Suprapubic skin (tissue), 4 donors: ENCODE measurements around the gene TRIM65. TPM values are rescaled to one million over a fixed set of nuclear protein-coding genes. Genes with fewer than 3 reads are reported as not detected.

Source experiments
- DNase-seq, 2 donors: peaks; one replicate each; pipeline ENCODE4 v3.0.0-alpha.2; 2019; ENCODE audit warnings: low spot score in 2 of 2
- H3K27ac ChIP-seq: fragments of 200-600 bp; sonication (generic); one replicate; pipeline ENCODE4 v1.5.1; 2019
- H3K27me3 ChIP-seq: fragments of 200-600 bp; sonication (generic); one replicate; pipeline ENCODE4 v1.5.1; 2019
- H3K36me3 ChIP-seq: fragments of 200-600 bp; sonication (generic); one replicate; pipeline ENCODE4 v1.5.1; 2019
- H3K4me1 ChIP-seq: fragments of 200-600 bp; sonication (generic); one replicate; pipeline ENCODE4 v1.5.1; 2019
- H3K4me3 ChIP-seq: fragments of 200-600 bp; sonication (generic); one replicate; pipeline ENCODE4 v1.5.1; 2019; ENCODE audit warnings: mild to moderate bottlenecking
- H3K9me3 ChIP-seq: fragments of 200-600 bp; sonication (generic); one replicate; pipeline ENCODE4 v1.5.1; 2019
- CTCF ChIP-seq, 2 donors: fragments of 200-600 bp in 1 of 2; fragments of 450-650 bp in 1 of 2; sonication (generic) in 1 of 2; IDR thresholded peaks; one replicate each; pipeline ENCODE4 v1.5.1; 2016 to 2019; ENCODE audit warnings: antibody characterized with exemption in 2 of 2, mild to moderate bottlenecking in 1 of 2, moderate library complexity in 1 of 2
- EP300 ChIP-seq: sonication (generic); formaldehyde crosslinking; IDR thresholded peaks from one replicate; pipeline ENCODE4 v1.6.1; 2017; ENCODE audit warnings: antibody characterized with exemption
- POLR2A ChIP-seq, 2 donors: fragments of 450-650 bp; IDR thresholded peaks; one replicate each; pipeline ENCODE4 v1.6.1; 2017; ENCODE audit warnings: antibody characterized with exemption in 2 of 2, mild to moderate bottlenecking in 2 of 2, moderate library complexity in 2 of 2
- POLR2AphosphoS5 ChIP-seq, 3 donors: sonication (generic); formaldehyde crosslinking; IDR thresholded peaks; one replicate each; pipeline ENCODE4 v1.6.1; 2017; ENCODE audit warnings: antibody characterized with exemption in 3 of 3
- WGBS: methylation state at CpG from one replicate; pipeline ENCODE4 v1.1.5; 2018; 5-methylcytosine and 5-hydroxymethylcytosine counted together
- total RNA-seq, 4 donors: library from RNA; depleted of rRNA; stranded (reverse); fragments of >200 nt; gene quantifications; one replicate each; pipeline ENCODE4 v1.1.0, GENCODE V29; 2016

TRIM65 gene
- total RNA-seq, 4 donors from 2014 or later, result 22.5 to 44.6 (median 32.1) TPM

DNA sequence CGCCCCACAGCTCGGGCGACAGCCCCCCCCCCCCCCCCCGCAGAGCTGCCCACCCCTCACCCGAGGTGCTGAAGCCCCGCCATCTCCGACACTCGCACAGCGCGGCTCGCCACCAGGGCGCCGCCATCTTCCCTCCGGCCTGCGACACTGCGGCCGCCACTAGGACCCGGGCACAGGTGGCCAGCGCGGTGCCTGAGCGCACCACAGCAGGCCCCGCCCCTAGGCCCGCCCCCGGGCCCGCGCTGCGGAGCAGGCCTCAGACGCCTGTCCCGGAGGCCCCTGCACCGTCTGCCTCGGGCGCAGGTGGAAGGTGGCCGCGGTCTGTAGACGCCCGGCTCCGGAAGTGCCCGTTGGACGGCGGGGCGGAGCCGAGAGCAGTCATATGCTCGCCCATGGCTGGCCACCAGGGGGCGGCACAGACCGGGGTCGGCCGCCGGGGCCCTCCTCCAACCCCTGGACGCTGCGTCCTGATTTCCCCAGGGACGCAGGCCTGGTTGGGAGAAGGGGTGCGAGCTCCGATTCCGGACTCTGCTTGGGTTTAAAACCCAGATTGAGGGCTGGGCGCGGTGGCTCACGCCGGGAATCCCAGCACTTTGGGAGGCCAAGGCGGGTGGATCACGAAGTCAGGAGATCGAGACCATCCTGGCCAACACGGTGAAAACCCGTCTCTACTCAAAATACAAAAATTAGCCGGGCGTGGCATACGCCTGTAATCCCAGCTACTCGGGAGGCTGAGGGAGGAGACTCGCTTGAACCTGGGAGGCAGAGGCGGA is 8.2 kb upstream of the TRIM65 start, which contains the start of gene MRPL38:
TSS of gene MRPL38 (minus strand) at position 136 of the 773 bp plus-strand sequence. CDS start at position 127, 9 bp downstream.
- Histone ChIP-seq H3K36me3 (peaks cover 24% of the 10 kb centered on the region), H3K4me1 (peaks cover 43% of the 10 kb centered on the region), H3K27me3 (no peaks in the 10 kb centered on the region), H3K27ac (peak within 1 kb of the TSS; percentile 92), H3K9me3 (no peaks in the 10 kb centered on the region), H3K4me3 (peak within 1 kb of the TSS; percentile 90)
- DNase-seq, result peak; percentile 94 to 95
- 4% methylated on average over 18 of the region's 69 CpGs for WGBS
- TF ChIP-seq POLR2A (IDR thresholded peaks at IDR 0.05) (peak in 1 of 2 donors; percentile 41), EP300 (no peak), CTCF (IDR thresholded peaks at IDR 0.05) (peak; percentile 96 to 97), POLR2AphosphoS5 (IDR thresholded peaks at IDR 0.05) (peak in 2 of 3 donors; percentile 76 to 91)

DNA sequence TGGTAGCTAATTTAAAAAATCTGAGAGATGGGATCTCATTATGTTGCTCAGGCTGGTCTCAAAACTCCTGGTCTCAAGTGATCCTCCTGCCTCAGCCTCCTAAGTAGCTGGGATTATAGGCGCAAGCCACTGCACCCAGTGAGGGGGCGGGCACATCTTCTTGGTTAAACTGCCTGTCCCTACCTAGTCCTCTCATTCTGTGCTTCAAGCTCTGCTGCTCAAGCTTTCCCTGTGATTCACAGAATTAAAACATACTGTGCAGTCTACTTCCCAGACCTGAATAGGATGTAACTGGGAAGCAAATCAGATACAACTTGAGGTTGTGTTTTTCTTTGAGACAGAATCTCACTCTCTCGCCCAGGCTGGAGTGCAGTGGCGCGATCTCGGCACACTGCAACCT is 5.7 kb upstream of the TRIM65 start:
- peaks cover 45% of the 10 kb centered on the region for H3K36me3 ChIP-seq
- peaks cover 34% of the 10 kb centered on the region for H3K4me1 ChIP-seq
- no peak for TF ChIP-seq EP300
- TF ChIP-seq POLR2A (IDR thresholded peaks at IDR 0.05), result no peak
- TF ChIP-seq CTCF (IDR thresholded peaks at IDR 0.05), result no peak
- no peak for TF ChIP-seq POLR2AphosphoS5 (IDR thresholded peaks at IDR 0.05)
- H3K9me3 ChIP-seq, result no peaks in the 10 kb centered on the region
- 95% methylated on average over 6 of the region's 6 CpGs for WGBS
- DNase-seq, result no peak
- H3K27me3 ChIP-seq, result no peaks in the 10 kb centered on the region
- H3K27ac ChIP-seq, result no peak overlapping the region
- no peak overlapping the region for H3K4me3 ChIP-seq

- Histone ChIP-seq H3K4me3 (no peak overlapping the region), H3K27ac (no peak overlapping the region), H3K27me3 (no peaks in the 10 kb centered on the region), H3K36me3 (peaks cover 45% of the 10 kb centered on the region), H3K4me1 (peaks cover 36% of the 10 kb centered on the region), H3K9me3 (no peaks in the 10 kb centered on the region)
- no peak for DNase-seq
- WGBS, result 87% methylated on average over 17 of the region's 18 CpGs
- TF ChIP-seq POLR2A (IDR thresholded peaks at IDR 0.05) (no peak), EP300 (no peak), CTCF (IDR thresholded peaks at IDR 0.05) (no peak)
Measured at GRCh38 chr17:75901727-75902126, 5.0 kb upstream of the TRIM65 start.

- H3K4me3 ChIP-seq, result no peak overlapping the region
- 78% methylated on average over 10 of the region's 13 CpGs for WGBS
- peaks cover 45% of the 10 kb centered on the region for H3K36me3 ChIP-seq
- no peak overlapping the region for H3K27ac ChIP-seq
- TF ChIP-seq EP300 (no peak), POLR2AphosphoS5 (IDR thresholded peaks at IDR 0.05) (no peak), POLR2A (IDR thresholded peaks at IDR 0.05) (no peak), CTCF (IDR thresholded peaks at IDR 0.05) (no peak)
- H3K4me1 ChIP-seq, result peaks cover 34% of the 10 kb centered on the region
- no peaks in the 10 kb centered on the region for H3K9me3 ChIP-seq
- no peaks in the 10 kb centered on the region for H3K27me3 ChIP-seq
- no peak for DNase-seq
Measured at GRCh38 chr17:75900691-75901533, 4.2 kb upstream of the TRIM65 start.
